ENCODE measurements around the gene PTDSS2. TPM values are rescaled to one million over a fixed set of nuclear protein-coding genes. Genes with fewer than 3 reads are reported as not detected.

The PTDSS2 gene
- total and polyA plus RNA-seq, 9 of the 15 experiments (the other 6 are each of a cell fraction or from before 2014, with no cell fraction given) = 0.45 to 53.9 (median 17.2) TPM

DNA sequence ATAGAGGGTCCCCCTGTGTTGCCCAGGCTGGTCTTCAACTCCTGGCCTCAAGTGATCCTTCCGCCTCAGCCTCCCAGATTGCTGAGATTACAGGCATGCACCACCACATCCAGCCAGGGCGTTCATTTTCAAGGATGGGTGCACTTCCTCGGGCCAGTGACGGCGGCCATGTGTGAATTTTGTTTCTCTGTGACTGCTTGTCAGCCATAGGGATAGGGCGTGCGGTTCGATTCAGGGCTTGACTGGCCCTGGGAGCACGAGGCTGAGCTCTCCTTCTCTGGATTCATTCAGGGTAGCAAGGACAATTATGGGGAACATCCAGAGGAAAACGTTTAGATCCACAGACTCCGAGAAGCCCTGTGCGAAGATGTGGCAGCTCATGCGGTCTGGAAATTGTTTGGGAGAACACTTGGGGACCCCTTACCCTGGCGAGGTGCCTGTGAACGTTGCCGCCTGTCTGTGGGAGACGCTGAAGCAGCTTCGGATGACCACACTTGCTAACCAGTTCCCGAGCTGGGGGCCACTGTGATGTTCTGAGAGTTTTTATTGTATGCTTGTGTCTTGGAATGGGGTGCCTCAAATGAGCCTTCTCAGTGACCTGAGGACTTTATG lies 2.9 kb downstream of the PTDSS2 start (continued):
- TF ChIP-seq, protein P1, sequence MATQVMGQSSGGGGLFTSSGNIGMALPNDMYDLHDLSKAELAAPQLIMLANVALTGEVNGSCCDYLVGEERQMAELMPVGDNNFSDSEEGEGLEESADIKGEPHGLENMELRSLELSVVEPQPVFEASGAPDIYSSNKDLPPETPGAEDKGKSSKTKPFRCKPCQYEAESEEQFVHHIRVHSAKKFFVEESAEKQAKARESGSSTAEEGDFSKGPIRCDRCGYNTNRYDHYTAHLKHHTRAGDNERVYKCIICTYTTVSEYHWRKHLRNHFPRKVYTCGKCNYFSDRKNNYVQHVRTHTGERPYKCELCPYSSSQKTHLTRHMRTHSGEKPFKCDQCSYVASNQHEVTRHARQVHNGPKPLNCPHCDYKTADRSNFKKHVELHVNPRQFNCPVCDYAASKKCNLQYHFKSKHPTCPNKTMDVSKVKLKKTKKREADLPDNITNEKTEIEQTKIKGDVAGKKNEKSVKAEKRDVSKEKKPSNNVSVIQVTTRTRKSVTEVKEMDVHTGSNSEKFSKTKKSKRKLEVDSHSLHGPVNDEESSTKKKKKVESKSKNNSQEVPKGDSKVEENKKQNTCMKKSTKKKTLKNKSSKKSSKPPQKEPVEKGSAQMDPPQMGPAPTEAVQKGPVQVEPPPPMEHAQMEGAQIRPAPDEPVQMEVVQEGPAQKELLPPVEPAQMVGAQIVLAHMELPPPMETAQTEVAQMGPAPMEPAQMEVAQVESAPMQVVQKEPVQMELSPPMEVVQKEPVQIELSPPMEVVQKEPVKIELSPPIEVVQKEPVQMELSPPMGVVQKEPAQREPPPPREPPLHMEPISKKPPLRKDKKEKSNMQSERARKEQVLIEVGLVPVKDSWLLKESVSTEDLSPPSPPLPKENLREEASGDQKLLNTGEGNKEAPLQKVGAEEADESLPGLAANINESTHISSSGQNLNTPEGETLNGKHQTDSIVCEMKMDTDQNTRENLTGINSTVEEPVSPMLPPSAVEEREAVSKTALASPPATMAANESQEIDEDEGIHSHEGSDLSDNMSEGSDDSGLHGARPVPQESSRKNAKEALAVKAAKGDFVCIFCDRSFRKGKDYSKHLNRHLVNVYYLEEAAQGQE (IDR thresholded peaks at IDR 0.05; ENCODE audit: borderline replicate concordance) = no peak
- TF ChIP-seq, protein P1 (CRISPR knock-in tag; IDR thresholded peaks at IDR 0.05; ENCODE audit: low read depth) = no peak
- TF ChIP-seq RB1 (IDR thresholded peaks at IDR 0.05; ENCODE audit: low read depth) (no peak), NFXL1 (CRISPR knock-in tag; IDR thresholded peaks at IDR 0.05) (no peak), ZNF282 (CRISPR knock-in tag; IDR thresholded peaks at IDR 0.05) (no peak), SRSF3 (IDR thresholded peaks at IDR 0.05; ENCODE audit: insufficient read depth, low read length) (no peak), ZNF217 (CRISPR knock-in tag; IDR thresholded peaks at IDR 0.05) (no peak), NCOR1 (IDR thresholded peaks at IDR 0.05) (no peak), CBX2 (IDR thresholded peaks at IDR 0.05; ENCODE audit: insufficient read depth, low read length, poor library complexity, severe bottlenecking) (no peak), ZNF184 (CRISPR knock-in tag; IDR thresholded peaks at IDR 0.05) (no peak), YY1 (IDR thresholded peaks at IDR 0.05; ENCODE audit: borderline replicate concordance in 1 of 3, control insufficient read depth in 1 of 3, extremely low read depth in 1 of 3, insufficient read depth in 3 of 3, insufficient read length in 1 of 3, insufficient replicate concordance in 2 of 3, low read depth in 1 of 3, low read length in 2 of 3) (no peak), ZNF76 (CRISPR knock-in tag; IDR thresholded peaks at IDR 0.05; ENCODE audit: borderline replicate concordance) (no peak)
